H1 (cell line): ENCODE measurements around the gene KCNH5. TPM values are rescaled to one million over a fixed set of nuclear protein-coding genes. Genes with fewer than 3 reads are reported as not detected.

Experiments
- CTCF ChIA-PET: fragments of 300-600 bp; sonication (Branson Sonifier 250); formaldehyde crosslinking; loops from one replicate; lab custom pipeline; 2021; ENCODE audit not compliant: partially characterized antibody; lab: Charles Lee
- POLR2A ChIA-PET: fragments of 300-600 bp; sonication (Branson Sonifier 250); formaldehyde crosslinking; loops from one replicate; lab custom pipeline; 2021; ENCODE audit warnings: inconsistent platforms; ENCODE audit not compliant: partially characterized antibody; lab: Charles Lee
- DNase-seq, 2 experiments: peaks; one replicate each; pipeline versions ENCODE4 v3.0.0 to v3.0.0-alpha.2; 2010 to 2022; ENCODE audit warnings: low spot score in 2 of 2, low read depth in 1 of 2, mixed read lengths in 1 of 2
- FAIRE-seq: peaks from 2 replicates; lab custom pipeline; 2011; peaks lifted over from hg19 to GRCh38; lab: Jason Lieb, UNC
- H2AFZ ChIP-seq: 2 replicates; pipeline ENCODE4 v1.8.1; 2012; ENCODE audit warnings: low read length, inconsistent platforms
- H2AK5ac ChIP-seq: 2 replicates; pipeline ENCODE4 v1.6.1; 2013; ENCODE audit warnings: low read depth, low read length
- H2BK120ac ChIP-seq: replicated peaks from 2 replicates; pipeline ENCODE3; 2013; ENCODE audit warnings: low read depth, low read length, inconsistent platforms
- H2BK12ac ChIP-seq: 2 replicates; pipeline ENCODE4 v1.6.1; 2013; ENCODE audit warnings: low read depth, low read length
- H2BK15ac ChIP-seq: 2 replicates; pipeline ENCODE4 v1.6.1; 2013; ENCODE audit warnings: low read length
- H2BK20ac ChIP-seq: 2 replicates; pipeline ENCODE4 v1.6.1; 2013; ENCODE audit warnings: low read length
- H2BK5ac ChIP-seq: 2 replicates; pipeline ENCODE4 v1.6.1; 2013; ENCODE audit warnings: low read depth, low read length
- H3K14ac ChIP-seq: 2 replicates; pipeline ENCODE4 v1.6.1; 2013; ENCODE audit warnings: inconsistent platforms; ENCODE audit not compliant: insufficient read length
- H3K18ac ChIP-seq: 2 replicates; pipeline ENCODE4 v1.6.1; 2013; ENCODE audit warnings: low read length; ENCODE audit errors: extremely low read depth
- H3K23ac ChIP-seq: 2 replicates; pipeline ENCODE4 v1.6.1; 2013; ENCODE audit warnings: inconsistent platforms; ENCODE audit not compliant: insufficient read length
- H3K23me2 ChIP-seq: 2 replicates; pipeline ENCODE4 v1.6.1; 2013; ENCODE audit warnings: low read depth, low read length
- H3K27ac ChIP-seq: 2 replicates; pipeline ENCODE4 v1.6.1; 2011; ENCODE audit warnings: low read depth, low read length, inconsistent platforms
- H3K27me3 ChIP-seq, 4 experiments: replicated peaks in 1 of 4; 1 replicate in 1 of 4; 2 replicates in 3 of 4; pipeline versions ENCODE4 v1.6.1 to v1.8.1; 2011 to 2013; ENCODE audit warnings: low read length in 3 of 4, mild to moderate bottlenecking in 3 of 4, inconsistent platforms in 2 of 4, mixed read lengths in 2 of 4, moderate library complexity in 1 of 4; ENCODE audit not compliant: control insufficient read depth in 3 of 4, insufficient read depth in 3 of 4; ENCODE audit errors: extremely low read depth in 1 of 4
- H3K36me3 ChIP-seq, 4 experiments: 2 replicates each; pipeline versions ENCODE4 v1.6.1 to v1.8.1; 2011 to 2013; ENCODE audit warnings: mild to moderate bottlenecking in 4 of 4, low read length in 3 of 4, moderate library complexity in 2 of 4, control low read depth in 1 of 4, inconsistent platforms in 1 of 4; ENCODE audit not compliant: insufficient read depth in 4 of 4, control insufficient read depth in 2 of 4
- H3K4ac ChIP-seq: replicated peaks from 2 replicates; pipeline ENCODE3; 2013; ENCODE audit warnings: low read length, low read depth, mixed read lengths, inconsistent platforms; ENCODE audit not compliant: insufficient read length
- H3K4me1 ChIP-seq, 4 experiments: replicated peaks in 1 of 4; 1 replicate in 1 of 4; 2 replicates in 3 of 4; pipeline versions ENCODE4 v1.6.1 to v1.8.1; 2011 to 2013; ENCODE audit warnings: low read length in 3 of 4, inconsistent platforms in 2 of 4, mixed read lengths in 1 of 4; ENCODE audit not compliant: insufficient read depth in 4 of 4, control insufficient read depth in 3 of 4
- H3K4me2 ChIP-seq, 2 experiments: 2 replicates each; pipeline versions ENCODE4 v1.6.1 to v1.8.1; 2011 to 2013; ENCODE audit warnings: low read depth in 2 of 2, low read length in 2 of 2, control low read depth in 1 of 2, inconsistent platforms in 1 of 2, mild to moderate bottlenecking in 1 of 2; ENCODE audit not compliant: insufficient read depth in 1 of 2
- H3K4me3 ChIP-seq, 4 experiments: fragments of 200-600, 300-600 bp in 1 of 4; sonication (generic), shearing (Covaris generic), sonication (Bioruptor Twin) in 1 of 4; 2 replicates each; pipeline versions ENCODE4 v1.5.1 to v1.8.1; 2011 to 2016; ENCODE audit warnings: low read length in 4 of 4, low read depth in 3 of 4, control low read depth in 2 of 4, inconsistent platforms in 2 of 4, mild to moderate bottlenecking in 2 of 4, mixed read lengths in 1 of 4, moderate library complexity in 1 of 4; ENCODE audit not compliant: insufficient read depth in 2 of 4; ENCODE audit errors: extremely low read depth in 1 of 4
- H3K56ac ChIP-seq: replicated peaks from 2 replicates; pipeline ENCODE3; 2013; ENCODE audit warnings: low read depth, mild to moderate bottlenecking, mixed read lengths, low read length, inconsistent platforms; ENCODE audit not compliant: insufficient read length
- H3K79me1 ChIP-seq: 2 replicates; pipeline ENCODE4 v1.6.1; 2013; ENCODE audit warnings: low read depth, low read length, control low read depth
- H3K79me2 ChIP-seq, 2 experiments: 2 replicates each; pipeline versions ENCODE4 v1.6.1 to v1.8.1; 2012 to 2013; ENCODE audit warnings: low read length in 2 of 2, mild to moderate bottlenecking in 2 of 2, inconsistent platforms in 1 of 2; ENCODE audit not compliant: insufficient read depth in 2 of 2, control insufficient read depth in 1 of 2
- H3K9ac ChIP-seq, 4 experiments: replicated peaks in 1 of 4; 1 replicate in 1 of 4; 2 replicates in 3 of 4; pipeline versions ENCODE4 v1.6.1 to v1.8.1; 2011 to 2013; ENCODE audit warnings: low read depth in 3 of 4, low read length in 3 of 4, control low read depth in 2 of 4, mild to moderate bottlenecking in 2 of 4, moderate library complexity in 2 of 4, inconsistent platforms in 1 of 4; ENCODE audit errors: extremely low read depth in 1 of 4
- H3K9me3 ChIP-seq, 2 experiments: 2 replicates each; pipeline versions ENCODE4 v1.6.1 to v1.8.1; 2012 to 2013; ENCODE audit warnings: mild to moderate bottlenecking in 2 of 2, moderate library complexity in 2 of 2, control low read depth in 1 of 2, inconsistent platforms in 1 of 2, low read depth in 1 of 2, low read length in 1 of 2, mixed read lengths in 1 of 2; ENCODE audit not compliant: insufficient read depth in 2 of 2
- H4K20me1 ChIP-seq, 2 experiments: replicated peaks in 1 of 2; 2 replicates each; pipeline versions ENCODE3 to v1.8.1; 2011 to 2013; ENCODE audit warnings: inconsistent platforms in 2 of 2, low read length in 2 of 2, mild to moderate bottlenecking in 1 of 2; ENCODE audit not compliant: insufficient read depth in 2 of 2, control insufficient read depth in 1 of 2
- H4K5ac ChIP-seq: 2 replicates; pipeline ENCODE4 v1.6.1; 2013; ENCODE audit warnings: low read length, low read depth, mixed read lengths, inconsistent platforms; ENCODE audit not compliant: insufficient read length
- H4K8ac ChIP-seq: 2 replicates; pipeline ENCODE4 v1.8.0; 2013; ENCODE audit warnings: mild to moderate bottlenecking, moderate library complexity, low read length, inconsistent platforms; ENCODE audit not compliant: insufficient read depth; ENCODE audit errors: extremely low read depth
- H4K91ac ChIP-seq: replicated peaks from 2 replicates; pipeline ENCODE3; 2013; ENCODE audit warnings: low read length, mixed read lengths, inconsistent platforms; ENCODE audit not compliant: insufficient read length
- BACH1 ChIP-seq: IDR thresholded peaks from 2 replicates; pipeline ENCODE4 v1.6.1; 2012; ENCODE audit warnings: low read length, improper control_type of control experiment
- BRCA1 ChIP-seq: IDR thresholded peaks from 2 replicates; pipeline ENCODE4 v1.6.1; 2012; ENCODE audit warnings: low read depth, low read length, improper control_type of control experiment
- CHD2 ChIP-seq: IDR thresholded peaks from 2 replicates; pipeline ENCODE4 v1.6.1; 2012; ENCODE audit warnings: low read length, improper control_type of control experiment
- CREB1 ChIP-seq: IDR thresholded peaks from 2 replicates; pipeline ENCODE4 v1.6.1; 2012; ENCODE audit warnings: inconsistent platforms
- CTBP2 ChIP-seq: IDR thresholded peaks from 2 replicates; pipeline ENCODE4 v1.7.0; 2011; ENCODE audit warnings: borderline replicate concordance, mild to moderate bottlenecking, moderate library complexity, mixed read lengths, low read length; ENCODE audit not compliant: insufficient read depth, insufficient read length
- GABPA ChIP-seq: IDR thresholded peaks from 2 replicates; pipeline ENCODE4 v1.6.1; 2011; ENCODE audit warnings: mild to moderate bottlenecking, low read length, moderate library complexity, borderline replicate concordance; ENCODE audit not compliant: insufficient read depth
- KDM1A ChIP-seq: fragments of 200-600, 300-600 bp; sonication (generic); IDR thresholded peaks from 2 replicates; pipeline ENCODE4 v1.7.1; 2016; ENCODE audit warnings: mild to moderate bottlenecking, low read length, borderline replicate concordance
- RNF2 ChIP-seq: fragments of 200-900, 300-1000 bp; sonication (generic); IDR thresholded peaks from 2 replicates; pipeline ENCODE4 v1.7.1; 2016; ENCODE audit warnings: borderline replicate concordance, low read depth, mild to moderate bottlenecking, antibody characterized with exemption, low read length; ENCODE audit not compliant: poor library complexity, severe bottlenecking; ENCODE audit errors: missing control alignments
- SAP30 ChIP-seq: fragments of 300-600 bp; sonication (generic); IDR thresholded peaks from 2 replicates; pipeline ENCODE4 v1.7.1; 2012; ENCODE audit warnings: low read length, moderate library complexity, mild to moderate bottlenecking, inconsistent platforms; ENCODE audit not compliant: insufficient read depth, insufficient replicate concordance
- SIX5 ChIP-seq: IDR thresholded peaks from 2 replicates; pipeline ENCODE4 v1.6.1; 2011; ENCODE audit warnings: mild to moderate bottlenecking, low read depth, low read length
- SP4 ChIP-seq: IDR thresholded peaks from 2 replicates; pipeline ENCODE4 v1.6.1; 2012; ENCODE audit warnings: low read length, inconsistent platforms
- SUZ12 ChIP-seq: fragments of 200-600 bp; sonication (generic); IDR thresholded peaks from 2 replicates; pipeline ENCODE4 v1.6.1; 2012; ENCODE audit warnings: mild to moderate bottlenecking, inconsistent platforms, low read length, moderate library complexity, mixed read lengths
- TAF7 ChIP-seq: optimal IDR thresholded peaks from 2 replicates; pipeline ENCODE3; 2011; ENCODE audit warnings: low read depth, mild to moderate bottlenecking, inconsistent platforms, low read length, moderate library complexity, borderline replicate concordance
- WGBS, 2 experiments: shearing (Covaris generic) in 1 of 2; methylation state at CpG; one replicate each; pipeline versions ENCODE4 v1.1.6 to v1.1.7; 2013 to 2015; ENCODE audit warnings: low lambda C conversion rate in 2 of 2, mixed read lengths in 2 of 2, inconsistent platforms in 1 of 2, low coverage in 1 of 2, missing lambda C conversion rate in 1 of 2; ENCODE audit not compliant: insufficient replicate concordance in 2 of 2, insufficient coverage in 1 of 2, insufficient read length in 1 of 2; ENCODE audit errors: extremely low coverage in 1 of 2, missing lambda C conversion rate in 1 of 2; 5-methylcytosine and 5-hydroxymethylcytosine counted together
- polyA plus RNA-seq, 7 experiments: library from polyadenylated mRNA; depleted of rRNA in 3 of 7; stranded (reverse) in 5 of 7; unstranded in 2 of 7; fragments of >200 nt in 5 of 7; fragments of 200-250 nt in 2 of 7; gene quantifications; 1 replicate in 5 of 7; 2 replicates in 1 of 7; 4 replicates in 1 of 7; pipeline versions ENCODE4 v1.2.1 to v1.2.3, GENCODE V29; 2011 to 2013; ENCODE audit warnings: missing spikeins in 2 of 7, mixed read lengths in 2 of 7
- total RNA-seq: library from RNA; stranded (reverse); fragmentation: NEBNext Ultra II Directional; extraction: Animal tissue kit (Norgen Biotek cat#: 25700); gene quantifications from 2 replicates; pipeline ENCODE4 v1.2.1, GENCODE V29; 2021
- TF ChIP-seq, protein P1 (sequence below): IDR thresholded peaks from 2 replicates; pipeline ENCODE4 v1.6.1; 2012; ENCODE audit warnings: inconsistent platforms

KCNH5 gene
- total and polyA plus RNA-seq, 2 of the 8 experiments (the other 6 are each of a cell fraction or from before 2014, with no cell fraction given) = 0.24 to 0.50 TPM

DNA sequence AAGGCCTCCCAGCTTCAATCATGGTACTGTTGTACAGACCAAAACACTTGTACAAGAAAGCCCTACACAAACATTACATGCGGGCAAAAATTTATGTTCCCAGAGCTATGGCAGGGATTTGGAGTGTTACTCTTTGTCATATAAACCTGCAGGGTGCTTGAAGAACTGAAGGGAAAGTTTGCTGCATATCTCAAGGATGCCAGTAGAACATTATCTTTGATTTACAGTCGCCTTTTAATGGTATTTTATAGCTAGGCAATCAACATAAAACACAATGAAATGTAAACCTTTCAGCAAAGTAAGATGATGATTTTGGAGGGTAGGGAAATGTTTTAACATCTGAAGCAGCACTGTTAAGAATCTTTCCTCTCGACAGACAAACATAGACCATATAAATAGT lies 305.6 kb downstream of the KCNH5 start:
- Histone ChIP-seq H4K5ac (no peak overlapping the region), H3K23me2 (no peaks in the 10 kb centered on the region), H3K36me3 (no peaks in the 10 kb centered on the region), H3K14ac (no peak overlapping the region), H2BK12ac (no peak overlapping the region), H3K9me3 (peaks cover 2 to 7% of the 10 kb centered on the region in 2 experiments; a peak in 1 of 4 replicates), H3K9ac (no peak overlapping the region), H2BK15ac (no peak overlapping the region), H3K27me3 (no peaks in the 10 kb centered on the region), H3K56ac (no peak overlapping the region), H2AFZ (no peak overlapping the region), H3K4me1 (peaks cover 0 to 5% (median 0%) of the 10 kb centered on the region in 4 experiments; a peak in 1 of 7 replicates), H2BK120ac (no peak overlapping the region), H3K4me3 (no peak overlapping the region), H3K79me2 (no peaks in the 10 kb centered on the region), H4K91ac (no peak overlapping the region), H3K79me1 (no peaks in the 10 kb centered on the region), H2BK20ac (no peak overlapping the region), H3K27ac (no peak overlapping the region), H3K18ac (no peak overlapping the region), H2AK5ac (no peak overlapping the region), H2BK5ac (no peak overlapping the region), H3K4me2 (no peak overlapping the region), H4K8ac (no peak overlapping the region), H4K20me1 (no peaks in the 10 kb centered on the region), H3K4ac (no peak overlapping the region), H3K23ac (no peak overlapping the region)
- DNase-seq = no peak
- FAIRE-seq = no peak
- CTCF ChIA-PET = interaction anchor here (0.8 to 0.9 kb wide), 2 partner anchors 15 to 20 kb away, joined by 3 read pairs; no protein-coding TSS in a partner anchor
- POLR2A ChIA-PET = no interaction called here
- 88% methylated on average over 3 of the region's 3 CpGs; no CpG with 5 or more reads in 1 of the 2 experiments for WGBS, 2 experiments
- TF ChIP-seq BACH1 (no peak), KDM1A (no peak), CREB1 (no peak), TAF7 (no peak), CHD2 (no peak), GABPA (no peak), SAP30 (no peak), CTBP2 (no peak), SUZ12 (no peak), RNF2 (no peak), BRCA1 (no peak), SP4 (no peak), SIX5 (no peak)
- TF ChIP-seq, protein P1, sequence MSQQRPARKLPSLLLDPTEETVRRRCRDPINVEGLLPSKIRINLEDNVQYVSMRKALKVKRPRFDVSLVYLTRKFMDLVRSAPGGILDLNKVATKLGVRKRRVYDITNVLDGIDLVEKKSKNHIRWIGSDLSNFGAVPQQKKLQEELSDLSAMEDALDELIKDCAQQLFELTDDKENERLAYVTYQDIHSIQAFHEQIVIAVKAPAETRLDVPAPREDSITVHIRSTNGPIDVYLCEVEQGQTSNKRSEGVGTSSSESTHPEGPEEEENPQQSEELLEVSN = no peak
